ENCODE results near the gene HYCC2.

GRCh38 chr2:201109186-201109585 is 37.7 kb upstream of the HYCC2 start:
- no peak for TF ChIP-seq YY1 (tag by site-specific recombination; IDR thresholded peaks at IDR 0.05)
- TF ChIP-seq, protein P1, sequence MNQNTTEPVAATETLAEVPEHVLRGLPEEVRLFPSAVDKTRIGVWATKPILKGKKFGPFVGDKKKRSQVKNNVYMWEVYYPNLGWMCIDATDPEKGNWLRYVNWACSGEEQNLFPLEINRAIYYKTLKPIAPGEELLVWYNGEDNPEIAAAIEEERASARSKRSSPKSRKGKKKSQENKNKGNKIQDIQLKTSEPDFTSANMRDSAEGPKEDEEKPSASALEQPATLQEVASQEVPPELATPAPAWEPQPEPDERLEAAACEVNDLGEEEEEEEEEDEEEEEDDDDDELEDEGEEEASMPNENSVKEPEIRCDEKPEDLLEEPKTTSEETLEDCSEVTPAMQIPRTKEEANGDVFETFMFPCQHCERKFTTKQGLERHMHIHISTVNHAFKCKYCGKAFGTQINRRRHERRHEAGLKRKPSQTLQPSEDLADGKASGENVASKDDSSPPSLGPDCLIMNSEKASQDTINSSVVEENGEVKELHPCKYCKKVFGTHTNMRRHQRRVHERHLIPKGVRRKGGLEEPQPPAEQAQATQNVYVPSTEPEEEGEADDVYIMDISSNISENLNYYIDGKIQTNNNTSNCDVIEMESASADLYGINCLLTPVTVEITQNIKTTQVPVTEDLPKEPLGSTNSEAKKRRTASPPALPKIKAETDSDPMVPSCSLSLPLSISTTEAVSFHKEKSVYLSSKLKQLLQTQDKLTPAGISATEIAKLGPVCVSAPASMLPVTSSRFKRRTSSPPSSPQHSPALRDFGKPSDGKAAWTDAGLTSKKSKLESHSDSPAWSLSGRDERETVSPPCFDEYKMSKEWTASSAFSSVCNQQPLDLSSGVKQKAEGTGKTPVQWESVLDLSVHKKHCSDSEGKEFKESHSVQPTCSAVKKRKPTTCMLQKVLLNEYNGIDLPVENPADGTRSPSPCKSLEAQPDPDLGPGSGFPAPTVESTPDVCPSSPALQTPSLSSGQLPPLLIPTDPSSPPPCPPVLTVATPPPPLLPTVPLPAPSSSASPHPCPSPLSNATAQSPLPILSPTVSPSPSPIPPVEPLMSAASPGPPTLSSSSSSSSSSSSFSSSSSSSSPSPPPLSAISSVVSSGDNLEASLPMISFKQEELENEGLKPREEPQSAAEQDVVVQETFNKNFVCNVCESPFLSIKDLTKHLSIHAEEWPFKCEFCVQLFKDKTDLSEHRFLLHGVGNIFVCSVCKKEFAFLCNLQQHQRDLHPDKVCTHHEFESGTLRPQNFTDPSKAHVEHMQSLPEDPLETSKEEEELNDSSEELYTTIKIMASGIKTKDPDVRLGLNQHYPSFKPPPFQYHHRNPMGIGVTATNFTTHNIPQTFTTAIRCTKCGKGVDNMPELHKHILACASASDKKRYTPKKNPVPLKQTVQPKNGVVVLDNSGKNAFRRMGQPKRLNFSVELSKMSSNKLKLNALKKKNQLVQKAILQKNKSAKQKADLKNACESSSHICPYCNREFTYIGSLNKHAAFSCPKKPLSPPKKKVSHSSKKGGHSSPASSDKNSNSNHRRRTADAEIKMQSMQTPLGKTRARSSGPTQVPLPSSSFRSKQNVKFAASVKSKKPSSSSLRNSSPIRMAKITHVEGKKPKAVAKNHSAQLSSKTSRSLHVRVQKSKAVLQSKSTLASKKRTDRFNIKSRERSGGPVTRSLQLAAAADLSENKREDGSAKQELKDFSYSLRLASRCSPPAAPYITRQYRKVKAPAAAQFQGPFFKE (tag by site-specific recombination; IDR thresholded peaks at IDR 0.05; ENCODE audit: borderline replicate concordance) = no peak
- no peak for TF ChIP-seq ZNF16 (tag by site-specific recombination; IDR thresholded peaks at IDR 0.05; ENCODE audit: low read depth)
- TF ChIP-seq, protein P2, sequence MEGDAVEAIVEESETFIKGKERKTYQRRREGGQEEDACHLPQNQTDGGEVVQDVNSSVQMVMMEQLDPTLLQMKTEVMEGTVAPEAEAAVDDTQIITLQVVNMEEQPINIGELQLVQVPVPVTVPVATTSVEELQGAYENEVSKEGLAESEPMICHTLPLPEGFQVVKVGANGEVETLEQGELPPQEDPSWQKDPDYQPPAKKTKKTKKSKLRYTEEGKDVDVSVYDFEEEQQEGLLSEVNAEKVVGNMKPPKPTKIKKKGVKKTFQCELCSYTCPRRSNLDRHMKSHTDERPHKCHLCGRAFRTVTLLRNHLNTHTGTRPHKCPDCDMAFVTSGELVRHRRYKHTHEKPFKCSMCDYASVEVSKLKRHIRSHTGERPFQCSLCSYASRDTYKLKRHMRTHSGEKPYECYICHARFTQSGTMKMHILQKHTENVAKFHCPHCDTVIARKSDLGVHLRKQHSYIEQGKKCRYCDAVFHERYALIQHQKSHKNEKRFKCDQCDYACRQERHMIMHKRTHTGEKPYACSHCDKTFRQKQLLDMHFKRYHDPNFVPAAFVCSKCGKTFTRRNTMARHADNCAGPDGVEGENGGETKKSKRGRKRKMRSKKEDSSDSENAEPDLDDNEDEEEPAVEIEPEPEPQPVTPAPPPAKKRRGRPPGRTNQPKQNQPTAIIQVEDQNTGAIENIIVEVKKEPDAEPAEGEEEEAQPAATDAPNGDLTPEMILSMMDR (tag by site-specific recombination; IDR thresholded peaks at IDR 0.05) = no peak
- no peak for TF ChIP-seq KLF1 (tag by site-specific recombination; IDR thresholded peaks at IDR 0.05)
- TF ChIP-seq ZBTB21 (tag by site-specific recombination; IDR thresholded peaks at IDR 0.05) = no peak
- TF ChIP-seq ZNF266 (tag by site-specific recombination; IDR thresholded peaks at IDR 0.05; ENCODE audit: low read depth) = no peak
- TF ChIP-seq ZNF433 (tag by site-specific recombination; IDR thresholded peaks at IDR 0.05; ENCODE audit: low read depth) = no peak
- TF ChIP-seq ZNF707 (tag by site-specific recombination; IDR thresholded peaks at IDR 0.05) = no peak
- no peak for TF ChIP-seq ZNF830 (tag by site-specific recombination; IDR thresholded peaks at IDR 0.05; ENCODE audit: low read depth)
- TF ChIP-seq, protein P3, sequence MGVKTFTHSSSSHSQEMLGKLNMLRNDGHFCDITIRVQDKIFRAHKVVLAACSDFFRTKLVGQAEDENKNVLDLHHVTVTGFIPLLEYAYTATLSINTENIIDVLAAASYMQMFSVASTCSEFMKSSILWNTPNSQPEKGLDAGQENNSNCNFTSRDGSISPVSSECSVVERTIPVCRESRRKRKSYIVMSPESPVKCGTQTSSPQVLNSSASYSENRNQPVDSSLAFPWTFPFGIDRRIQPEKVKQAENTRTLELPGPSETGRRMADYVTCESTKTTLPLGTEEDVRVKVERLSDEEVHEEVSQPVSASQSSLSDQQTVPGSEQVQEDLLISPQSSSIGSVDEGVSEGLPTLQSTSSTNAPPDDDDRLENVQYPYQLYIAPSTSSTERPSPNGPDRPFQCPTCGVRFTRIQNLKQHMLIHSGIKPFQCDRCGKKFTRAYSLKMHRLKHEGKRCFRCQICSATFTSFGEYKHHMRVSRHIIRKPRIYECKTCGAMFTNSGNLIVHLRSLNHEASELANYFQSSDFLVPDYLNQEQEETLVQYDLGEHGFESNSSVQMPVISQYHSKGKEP (tag by site-specific recombination; IDR thresholded peaks at IDR 0.05) = no peak
- TF ChIP-seq, protein P4, sequence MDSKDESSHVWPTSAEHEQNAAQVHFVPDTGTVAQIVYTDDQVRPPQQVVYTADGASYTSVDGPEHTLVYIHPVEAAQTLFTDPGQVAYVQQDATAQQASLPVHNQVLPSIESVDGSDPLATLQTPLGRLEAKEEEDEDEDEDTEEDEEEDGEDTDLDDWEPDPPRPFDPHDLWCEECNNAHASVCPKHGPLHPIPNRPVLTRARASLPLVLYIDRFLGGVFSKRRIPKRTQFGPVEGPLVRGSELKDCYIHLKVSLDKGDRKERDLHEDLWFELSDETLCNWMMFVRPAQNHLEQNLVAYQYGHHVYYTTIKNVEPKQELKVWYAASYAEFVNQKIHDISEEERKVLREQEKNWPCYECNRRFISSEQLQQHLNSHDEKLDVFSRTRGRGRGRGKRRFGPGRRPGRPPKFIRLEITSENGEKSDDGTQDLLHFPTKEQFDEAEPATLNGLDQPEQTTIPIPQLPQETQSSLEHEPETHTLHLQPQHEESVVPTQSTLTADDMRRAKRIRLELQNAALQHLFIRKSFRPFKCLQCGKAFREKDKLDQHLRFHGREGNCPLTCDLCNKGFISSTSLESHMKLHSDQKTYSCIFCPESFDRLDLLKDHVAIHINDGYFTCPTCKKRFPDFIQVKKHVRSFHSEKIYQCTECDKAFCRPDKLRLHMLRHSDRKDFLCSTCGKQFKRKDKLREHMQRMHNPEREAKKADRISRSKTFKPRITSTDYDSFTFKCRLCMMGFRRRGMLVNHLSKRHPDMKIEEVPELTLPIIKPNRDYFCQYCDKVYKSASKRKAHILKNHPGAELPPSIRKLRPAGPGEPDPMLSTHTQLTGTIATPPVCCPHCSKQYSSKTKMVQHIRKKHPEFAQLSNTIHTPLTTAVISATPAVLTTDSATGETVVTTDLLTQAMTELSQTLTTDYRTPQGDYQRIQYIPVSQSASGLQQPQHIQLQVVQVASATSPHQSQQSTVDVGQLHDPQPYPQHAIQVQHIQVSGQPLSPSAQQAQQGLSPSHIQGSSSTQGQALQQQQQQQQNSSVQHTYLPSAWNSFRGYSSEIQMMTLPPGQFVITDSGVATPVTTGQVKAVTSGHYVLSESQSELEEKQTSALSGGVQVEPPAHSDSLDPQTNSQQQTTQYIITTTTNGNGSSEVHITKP (tag by site-specific recombination; IDR thresholded peaks at IDR 0.05) = no peak
